Stomach (tissue), 4 donors: Measurements from ENCODE around the gene ZNF232.

Experiments used
- EP300 ChIP-seq: sonication (generic); formaldehyde crosslinking; IDR thresholded peaks from one replicate; pipeline ENCODE4 v1.6.1; 2017; ENCODE audit warnings: antibody characterized with exemption
- POLR2A ChIP-seq, 4 donors: fragments of 450-650 bp; IDR thresholded peaks; one replicate each; pipeline ENCODE4 v1.6.1; 2016; ENCODE audit warnings: antibody characterized with exemption in 4 of 4, control low read depth in 2 of 4, mild to moderate bottlenecking in 1 of 4, moderate library complexity in 1 of 4
- POLR2AphosphoS5 ChIP-seq, 3 donors: sonication (generic); formaldehyde crosslinking; IDR thresholded peaks; one replicate each; pipeline ENCODE4 v1.6.1; 2016; ENCODE audit warnings: antibody characterized with exemption in 3 of 3
- TF ChIP-seq, protein P1 (sequence below), 7 experiments: fragments of 450-650 bp in 4 of 7; fragments of 200-600 bp in 3 of 7; sonication (generic) in 3 of 7; IDR thresholded peaks; one replicate each; pipeline ENCODE4 v1.5.1; 2016 to 2019; ENCODE audit warnings: antibody characterized with exemption in 7 of 7, control low read depth in 2 of 7, mild to moderate bottlenecking in 1 of 7

DNA sequence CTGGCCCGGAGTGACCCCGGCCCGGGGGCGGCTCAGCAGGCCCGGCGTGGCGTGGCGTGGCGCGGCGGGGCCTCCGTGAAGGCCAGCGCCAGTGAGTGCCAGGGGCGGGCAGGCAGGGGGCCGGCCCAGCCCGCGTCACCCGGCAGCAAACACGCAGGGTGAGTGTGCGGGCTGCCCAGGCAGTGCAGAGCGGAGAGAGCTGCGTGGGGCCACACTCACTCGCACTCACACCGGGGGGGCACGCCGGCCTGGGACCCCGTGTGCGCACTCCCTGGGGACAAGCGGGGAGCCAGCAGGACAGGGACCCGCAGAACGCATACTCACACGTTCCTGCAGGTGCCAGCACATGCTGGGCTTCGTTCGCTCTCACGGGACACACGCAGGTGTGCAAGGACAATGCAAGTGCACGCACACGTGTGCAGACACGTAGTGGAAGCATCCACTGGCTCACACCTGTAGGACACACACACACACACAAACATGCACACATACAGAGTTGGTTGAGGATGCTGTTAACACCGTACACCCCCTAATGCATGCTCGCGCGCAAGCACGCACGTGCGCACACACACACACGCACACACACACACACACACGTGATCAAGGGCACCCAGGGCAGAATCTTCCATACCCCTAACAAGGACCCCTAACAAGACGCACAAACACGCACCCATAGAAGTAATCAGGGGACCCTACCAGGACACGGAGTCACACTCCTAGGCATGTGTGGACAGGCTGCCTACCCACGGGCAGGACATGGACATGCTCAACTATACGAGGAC is 11.9 kb upstream of the ZNF232 start:
- TF ChIP-seq, protein P1, sequence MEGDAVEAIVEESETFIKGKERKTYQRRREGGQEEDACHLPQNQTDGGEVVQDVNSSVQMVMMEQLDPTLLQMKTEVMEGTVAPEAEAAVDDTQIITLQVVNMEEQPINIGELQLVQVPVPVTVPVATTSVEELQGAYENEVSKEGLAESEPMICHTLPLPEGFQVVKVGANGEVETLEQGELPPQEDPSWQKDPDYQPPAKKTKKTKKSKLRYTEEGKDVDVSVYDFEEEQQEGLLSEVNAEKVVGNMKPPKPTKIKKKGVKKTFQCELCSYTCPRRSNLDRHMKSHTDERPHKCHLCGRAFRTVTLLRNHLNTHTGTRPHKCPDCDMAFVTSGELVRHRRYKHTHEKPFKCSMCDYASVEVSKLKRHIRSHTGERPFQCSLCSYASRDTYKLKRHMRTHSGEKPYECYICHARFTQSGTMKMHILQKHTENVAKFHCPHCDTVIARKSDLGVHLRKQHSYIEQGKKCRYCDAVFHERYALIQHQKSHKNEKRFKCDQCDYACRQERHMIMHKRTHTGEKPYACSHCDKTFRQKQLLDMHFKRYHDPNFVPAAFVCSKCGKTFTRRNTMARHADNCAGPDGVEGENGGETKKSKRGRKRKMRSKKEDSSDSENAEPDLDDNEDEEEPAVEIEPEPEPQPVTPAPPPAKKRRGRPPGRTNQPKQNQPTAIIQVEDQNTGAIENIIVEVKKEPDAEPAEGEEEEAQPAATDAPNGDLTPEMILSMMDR (IDR thresholded peaks at IDR 0.05) = no peak
- TF ChIP-seq POLR2A (IDR thresholded peaks at IDR 0.05) (no peak), POLR2AphosphoS5 (IDR thresholded peaks at IDR 0.05) (no peak), EP300 (no peak)
